HepG2 (cell line): ENCODE measurements around the gene CYBC1. TPM values are rescaled to one million over a fixed set of nuclear protein-coding genes. Genes with fewer than 3 reads are reported as not detected.

ENCODE experiments used
- ATAC-seq: fragments of 200-7000 bp; cut with Tn5 transposase; 3 replicates; pipeline ENCODE4 v1.9.1; 2020; ENCODE audit warnings: mild to moderate bottlenecking, moderate library complexity
- BruUV-seq: library from RNA; stranded (reverse); fragments of 400-500 nt; replicated peaks from 2 replicates; lab custom pipeline; 2021; lab: Mats Ljungman, UMichigan
- CTCF ChIA-PET: fragments of 300-600 bp; formaldehyde crosslinking; extraction: SDS; loops from one replicate; lab custom pipeline; 2021; ENCODE audit warnings: low total read pairs, inconsistent platforms, low intra/inter-chr PET ratio; lab: Yijun Ruan, JAX
- POLR2A ChIA-PET: fragments of 350-600 bp; sonication (Branson Sonifier 250); formaldehyde crosslinking; loops from one replicate; lab custom pipeline; 2020; ENCODE audit warnings: antibody characterized with exemption, inconsistent platforms; lab: Yijun Ruan, JAX
- DNase-seq: peaks from one replicate; pipeline ENCODE4 v3.0.0-alpha.2; 2015; ENCODE audit warnings: low spot score
- FAIRE-seq: peaks from 3 replicates; lab custom pipeline; 2011; peaks lifted over from hg19 to GRCh38; lab: Jason Lieb, UNC
- H2AFZ ChIP-seq: one replicate; pipeline ENCODE4 v1.6.1; 2011; ENCODE audit warnings: low read length, inconsistent platforms
- H3K27ac ChIP-seq: fragments of 300-600 bp; 3 replicates; pipeline ENCODE4 v1.8.0; 2011; ENCODE audit warnings: mixed run types, mild to moderate bottlenecking, mixed read lengths, low read length, inconsistent platforms; ENCODE audit not compliant: insufficient read depth; ENCODE audit errors: extremely low read length
- H3K27me3 ChIP-seq, 2 experiments: fragments of 200-600 bp in 1 of 2; 2 replicates in 1 of 2; 3 replicates in 1 of 2; pipeline versions ENCODE4 v1.6.0 to v1.8.0; 2011; ENCODE audit warnings: low read length in 2 of 2, mild to moderate bottlenecking in 2 of 2, moderate library complexity in 2 of 2, inconsistent platforms in 1 of 2; ENCODE audit not compliant: insufficient read depth in 2 of 2, control insufficient read depth in 1 of 2
- H3K36me3 ChIP-seq, 2 experiments: fragments of 200-600 bp in 1 of 2; replicated peaks in 1 of 2; 2 replicates in 1 of 2; 3 replicates in 1 of 2; pipeline versions ENCODE4 v1.5.1 to v1.8.0; 2011; ENCODE audit warnings: low read length in 2 of 2, inconsistent platforms in 1 of 2; ENCODE audit not compliant: insufficient read depth in 2 of 2, control insufficient read depth in 1 of 2
- H3K4me1 ChIP-seq: 2 replicates; pipeline ENCODE4 v1.5.1; 2012; ENCODE audit warnings: low read length, inconsistent platforms; ENCODE audit not compliant: insufficient read depth
- H3K4me2 ChIP-seq: 2 replicates; pipeline ENCODE4 v1.6.0; 2011; ENCODE audit warnings: low read depth, low read length, inconsistent platforms
- H3K4me3 ChIP-seq, 3 experiments: fragments of 200-600 bp in 1 of 3; sonication (generic), shearing (Covaris generic) in 1 of 3; replicated peaks in 1 of 3; 2 replicates each; pipeline ENCODE4 v1.5.1; 2011 to 2016; ENCODE audit warnings: low read length in 3 of 3, inconsistent platforms in 2 of 3, low read depth in 2 of 3, mild to moderate bottlenecking in 2 of 3, control low read depth in 1 of 3, mixed read lengths in 1 of 3; ENCODE audit not compliant: insufficient read depth in 1 of 3
- H3K79me2 ChIP-seq: one replicate; pipeline ENCODE4 v1.6.1; 2011; ENCODE audit warnings: low read length, inconsistent platforms; ENCODE audit not compliant: insufficient read depth
- H3K9ac ChIP-seq: 2 replicates; pipeline ENCODE4 v1.6.0; 2011; ENCODE audit warnings: mild to moderate bottlenecking, low read depth, low read length, inconsistent platforms; ENCODE audit not compliant: insufficient read depth
- H3K9me3 ChIP-seq: 2 replicates; pipeline ENCODE4 v1.5.1; 2012; ENCODE audit warnings: mild to moderate bottlenecking, low read length
- H4K20me1 ChIP-seq: 2 replicates; pipeline ENCODE4 v1.6.0; 2011; ENCODE audit warnings: inconsistent platforms, mild to moderate bottlenecking, low read length, moderate library complexity; ENCODE audit not compliant: insufficient read depth
- MYPOP ChIP-seq: sonication (generic); formaldehyde crosslinking; IDR thresholded peaks from 2 replicates; pipeline ENCODE4 v1.8.1; 2023; ENCODE audit warnings: mild to moderate bottlenecking, moderate library complexity, missing genetic modification reagents
- NFRKB ChIP-seq: fragments of 450-650 bp; IDR thresholded peaks from 2 replicates; pipeline ENCODE4 v1.6.1; 2017
- PREB ChIP-seq: sonication (generic); formaldehyde crosslinking; IDR thresholded peaks from 2 replicates; pipeline ENCODE4 v1.4.0; 2020; ENCODE audit warnings: missing genetic modification reagents
- TRIM24 ChIP-seq: sonication (generic); formaldehyde crosslinking; IDR thresholded peaks from 2 replicates; pipeline ENCODE4 v1.8.0; 2022; ENCODE audit warnings: mild to moderate bottlenecking, missing genetic modification reagents
- ZNF513 ChIP-seq: sonication (generic); formaldehyde crosslinking; conservative IDR thresholded peaks from 2 replicates; pipeline ENCODE4 v1.5.0; 2020; ENCODE audit warnings: missing genetic modification reagents
- WGBS: methylation state at CpG from one replicate; pipeline ENCODE4 v1.1.6; 2017; ENCODE audit warnings: low lambda C conversion rate; 5-methylcytosine and 5-hydroxymethylcytosine counted together
- in situ Hi-C: cut with HindIII; loops from 2 replicates; pipeline ENCODE4 v1.10.0; 2017; ENCODE audit warnings: low pct_unique_long_range_greater_than_20kb; ENCODE audit not compliant: extremely low pct_ligation_motif_present
- intact Hi-C: fragments of 100-400 bp; cut with micrococcal nuclease; formaldehyde crosslinking; loops from one replicate; pipeline ENCODE4 v1.10.0; 2022; ENCODE audit not compliant: unreplicated experiment
- polyA plus RNA-seq, 8 experiments: library from polyadenylated mRNA; depleted of rRNA in 3 of 8; stranded (reverse) in 7 of 8; unstranded in 1 of 8; fragments of >200 nt; fragmentation: Illumina TruSeq in 4 of 8; extraction: Trizol in 4 of 8; gene quantifications; 2 replicates each; pipeline versions ENCODE4 v1.2.1 to v1.2.3, GENCODE V29; 2011 to 2016; ENCODE audit warnings: low read depth in 4 of 8, missing spikeins in 1 of 8, mixed read lengths in 1 of 8; ENCODE audit not compliant: insufficient read depth in 1 of 8
- total RNA-seq, 5 experiments: library from RNA; depleted of rRNA; stranded (reverse); fragments of >200 nt; fragmentation: Illumina TruSeq; extraction: Trizol; gene quantifications; 2 replicates each; pipeline ENCODE4 v1.2.3, GENCODE V29; 2016; ENCODE audit warnings: low read depth in 1 of 5

Gene CYBC1
- total and polyA plus RNA-seq, 2 of the 13 experiments (the other 11 are each of a cell fraction or from before 2014, with no cell fraction given), result 43.4 to 44.1 TPM

GRCh38 chr17:82483836-82484235 is 33.3 kb upstream of the CYBC1 start:
- TF ChIP-seq NFRKB (no peak), PREB (CRISPR knock-in tag) (no peak), TRIM24 (CRISPR knock-in tag) (no peak), ZNF513 (CRISPR knock-in tag) (no peak), MYPOP (CRISPR knock-in tag) (no peak)
- Histone ChIP-seq H3K27ac (no peak overlapping the region), H3K4me3 (no peak overlapping the region), H3K79me2 (no peaks in the 10 kb centered on the region), H3K9me3 (no peaks in the 10 kb centered on the region), H3K27me3 (no peaks in the 10 kb centered on the region), H3K4me1 (no peaks in the 10 kb centered on the region), H3K36me3 (peaks cover 44 to 84% of the 10 kb centered on the region in 2 experiments), H3K4me2 (no peak overlapping the region), H4K20me1 (no peaks in the 10 kb centered on the region), H2AFZ (no peak overlapping the region), H3K9ac (no peak overlapping the region)
- ATAC-seq (no peak), FAIRE-seq (no peak), DNase-seq (no peak)
- 93% methylated on average over 5 of the region's 9 CpGs for WGBS
- BruUV-seq, result no TSS peak
- intact Hi-C loops, result no loop called here
- in situ Hi-C loops, result no loop called here
- POLR2A ChIA-PET, result no interaction called here
- CTCF ChIA-PET, result no interaction called here
